HCEC 1CT (cell line): ENCODE data around the gene VPS35L.
A peak's percentile ranks its signal among the peaks of the same experiment; 100 is the strongest.

Experiments used
- DNase-seq: peaks from one replicate; pipeline ENCODE4 v3.0.0-alpha.2; 2017

VPS35L gene

GRCh38 chr16:19698480-19699465 lies 143.3 kb downstream of the VPS35L start:
- no peak for DNase-seq

- no peak for DNase-seq
Measured at GRCh38 chr16:19699472-19699871, 144.0 kb downstream of the VPS35L start.

GRCh38 chr16:19700319-19700781 lies 144.8 kb downstream of the VPS35L start:
- DNase-seq: peak; percentile 30

GRCh38 chr16:19701091-19701490 lies 145.6 kb downstream of the VPS35L start:
- no peak for DNase-seq

- DNase-seq: no peak
Measured at GRCh38 chr16:19703172-19703889, 147.8 kb downstream of the VPS35L start.

GRCh38 chr16:19704321-19705145 lies 149.0 kb downstream of the VPS35L start:
- DNase-seq: peak; percentile 87

GRCh38 chr16:19705146-19705501 lies 149.6 kb downstream of the VPS35L start:
- DNase-seq: no peak

- no peak for DNase-seq
Measured at GRCh38 chr16:19705843-19706242, 150.3 kb downstream of the VPS35L start.

- DNase-seq: no peak
Measured at GRCh38 chr16:19706846-19707245, 151.3 kb downstream of the VPS35L start.

- DNase-seq: no peak
Measured at GRCh38 chr16:19707569-19708295, 152.2 kb downstream of the VPS35L start.

GRCh38 chr16:19708296-19709205 lies 153.0 kb downstream of the VPS35L start:
- no peak for DNase-seq

- no peak for DNase-seq
Measured at GRCh38 chr16:19709381-19710136, 154.1 kb downstream of the VPS35L start.

GRCh38 chr16:19710191-19710908 lies 154.8 kb downstream of the VPS35L start:
- no peak for DNase-seq

GRCh38 chr16:19710991-19711545 lies 155.6 kb downstream of the VPS35L start:
- DNase-seq: no peak

GRCh38 chr16:19711643-19712042 lies 156.1 kb downstream of the VPS35L start:
- no peak for DNase-seq

- DNase-seq: no peak
Measured at GRCh38 chr16:19712418-19713058, 157.0 kb downstream of the VPS35L start.

GRCh38 chr16:19713697-19714096 lies 158.2 kb downstream of the VPS35L start:
- DNase-seq: no peak

GRCh38 chr16:19715566-19715965 lies 160.1 kb downstream of the VPS35L start:
- DNase-seq: no peak

- DNase-seq: no peak
Measured at GRCh38 chr16:19716183-19716582, 160.7 kb downstream of the VPS35L start.
